Ovary (tissue), 3 donors: ENCODE measurements around the gene TEP1.
A peak's percentile ranks its signal among the peaks of the same experiment; 100 is the strongest.

ENCODE experiments used
- EP300 ChIP-seq: sonication (generic); formaldehyde crosslinking; IDR thresholded peaks from one replicate; pipeline ENCODE4 v1.6.1; 2017; ENCODE audit warnings: antibody characterized with exemption
- POLR2A ChIP-seq: fragments of 450-650 bp; IDR thresholded peaks from one replicate; pipeline ENCODE4 v1.6.1; 2017; ENCODE audit warnings: antibody characterized with exemption, mild to moderate bottlenecking, moderate library complexity
- TF ChIP-seq, protein P1 (sequence below), 3 donors: fragments of 450-650 bp in 2 of 3; fragments of 200-600 bp in 1 of 3; IDR thresholded peaks; one replicate each; pipeline versions ENCODE4 v1.5.1 to v1.8.0; 2016 to 2022; ENCODE audit warnings: antibody characterized with exemption in 3 of 3, mild to moderate bottlenecking in 1 of 3
- donor health status: DM: no; HTN: no; CAD: no.

DNA sequence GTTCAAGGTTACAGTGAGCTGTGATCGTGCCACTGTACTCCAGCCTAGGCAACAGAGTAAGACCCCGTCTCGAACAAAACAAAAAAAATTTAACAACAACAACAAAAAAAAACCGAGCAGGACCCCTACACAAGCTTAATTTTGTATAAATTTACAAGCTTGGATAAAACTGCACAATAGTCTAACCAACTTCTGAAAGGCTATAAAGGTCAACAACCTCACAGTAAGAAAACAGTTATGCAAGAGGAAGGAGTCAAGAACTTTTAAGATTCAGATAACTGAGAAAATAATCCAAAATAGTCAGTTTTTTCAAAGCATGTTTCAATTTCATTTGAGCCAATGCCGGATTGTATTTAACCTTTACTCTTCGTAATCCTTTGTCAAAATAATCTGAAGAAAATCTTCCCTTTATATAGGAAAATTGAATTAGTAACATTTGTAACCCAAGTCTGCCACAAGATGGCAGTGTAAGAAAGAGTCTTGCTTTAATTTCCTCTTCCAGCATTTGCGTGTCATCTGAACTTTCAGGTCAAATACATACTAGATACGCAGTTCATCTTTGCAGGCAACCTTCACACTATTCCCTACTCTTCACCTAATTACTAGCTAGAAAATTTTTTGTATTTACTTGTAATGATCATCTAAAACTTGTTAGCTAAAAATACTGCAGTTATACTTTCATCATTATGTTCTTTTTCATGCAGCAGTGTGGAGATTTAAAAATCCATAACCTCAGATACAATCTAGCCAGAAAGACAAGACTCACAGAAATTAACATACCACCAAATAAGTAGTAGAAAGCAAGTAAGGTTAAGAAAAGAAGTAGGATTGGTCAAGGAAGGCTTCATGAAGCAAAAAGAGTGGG is 86.1 kb downstream of the TEP1 start:
- TF ChIP-seq, protein P1, sequence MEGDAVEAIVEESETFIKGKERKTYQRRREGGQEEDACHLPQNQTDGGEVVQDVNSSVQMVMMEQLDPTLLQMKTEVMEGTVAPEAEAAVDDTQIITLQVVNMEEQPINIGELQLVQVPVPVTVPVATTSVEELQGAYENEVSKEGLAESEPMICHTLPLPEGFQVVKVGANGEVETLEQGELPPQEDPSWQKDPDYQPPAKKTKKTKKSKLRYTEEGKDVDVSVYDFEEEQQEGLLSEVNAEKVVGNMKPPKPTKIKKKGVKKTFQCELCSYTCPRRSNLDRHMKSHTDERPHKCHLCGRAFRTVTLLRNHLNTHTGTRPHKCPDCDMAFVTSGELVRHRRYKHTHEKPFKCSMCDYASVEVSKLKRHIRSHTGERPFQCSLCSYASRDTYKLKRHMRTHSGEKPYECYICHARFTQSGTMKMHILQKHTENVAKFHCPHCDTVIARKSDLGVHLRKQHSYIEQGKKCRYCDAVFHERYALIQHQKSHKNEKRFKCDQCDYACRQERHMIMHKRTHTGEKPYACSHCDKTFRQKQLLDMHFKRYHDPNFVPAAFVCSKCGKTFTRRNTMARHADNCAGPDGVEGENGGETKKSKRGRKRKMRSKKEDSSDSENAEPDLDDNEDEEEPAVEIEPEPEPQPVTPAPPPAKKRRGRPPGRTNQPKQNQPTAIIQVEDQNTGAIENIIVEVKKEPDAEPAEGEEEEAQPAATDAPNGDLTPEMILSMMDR (IDR thresholded peaks at IDR 0.05) = peak; percentile 25 to 81 (median 70)
- TF ChIP-seq EP300 = no peak
- TF ChIP-seq POLR2A = no peak
